ENCODE data around the gene NRF1. TPM values are rescaled to one million over a fixed set of nuclear protein-coding genes. Genes with fewer than 3 reads are reported as not detected.

NRF1 gene
- total RNA-seq, 2 donors from 2014 or later: 22.9 to 26.4 TPM

- Mint-ChIP-seq H3K4me3 (no peak overlapping the region), H3K36me3 (ENCODE audit: low read depth) (no peaks in the 10 kb centered on the region), H3K4me1 (peaks cover 2% of the 10 kb centered on the region), H3K27me3 (ENCODE audit: insufficient read depth) (peaks cover 8% of the 10 kb centered on the region), H3K27ac (no peak overlapping the region), H3K9me3 (no peaks in the 10 kb centered on the region)
- Histone ChIP-seq H3K9ac (ENCODE audit: extremely low read depth, low read length, poor library complexity, severe bottlenecking) (no peak overlapping the region), H3K4me3 (ENCODE audit: low read length) (no peak overlapping the region), H3K27ac (ENCODE audit: low read depth, low read length) (no peak overlapping the region), H3K9me3 (ENCODE audit: control insufficient read depth, low read length) (no peaks in the 10 kb centered on the region), H3K27me3 (ENCODE audit: control insufficient read depth, insufficient read depth, low read length, poor library complexity, severe bottlenecking) (no peaks in the 10 kb centered on the region), H3K4me1 (ENCODE audit: control insufficient read depth, insufficient read depth, low read length) (no peaks in the 10 kb centered on the region), H3K36me3 (ENCODE audit: control insufficient read depth, insufficient read depth, low read length) (no peaks in the 10 kb centered on the region)
- TF ChIP-seq, protein P1, sequence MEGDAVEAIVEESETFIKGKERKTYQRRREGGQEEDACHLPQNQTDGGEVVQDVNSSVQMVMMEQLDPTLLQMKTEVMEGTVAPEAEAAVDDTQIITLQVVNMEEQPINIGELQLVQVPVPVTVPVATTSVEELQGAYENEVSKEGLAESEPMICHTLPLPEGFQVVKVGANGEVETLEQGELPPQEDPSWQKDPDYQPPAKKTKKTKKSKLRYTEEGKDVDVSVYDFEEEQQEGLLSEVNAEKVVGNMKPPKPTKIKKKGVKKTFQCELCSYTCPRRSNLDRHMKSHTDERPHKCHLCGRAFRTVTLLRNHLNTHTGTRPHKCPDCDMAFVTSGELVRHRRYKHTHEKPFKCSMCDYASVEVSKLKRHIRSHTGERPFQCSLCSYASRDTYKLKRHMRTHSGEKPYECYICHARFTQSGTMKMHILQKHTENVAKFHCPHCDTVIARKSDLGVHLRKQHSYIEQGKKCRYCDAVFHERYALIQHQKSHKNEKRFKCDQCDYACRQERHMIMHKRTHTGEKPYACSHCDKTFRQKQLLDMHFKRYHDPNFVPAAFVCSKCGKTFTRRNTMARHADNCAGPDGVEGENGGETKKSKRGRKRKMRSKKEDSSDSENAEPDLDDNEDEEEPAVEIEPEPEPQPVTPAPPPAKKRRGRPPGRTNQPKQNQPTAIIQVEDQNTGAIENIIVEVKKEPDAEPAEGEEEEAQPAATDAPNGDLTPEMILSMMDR (conservative IDR thresholded peaks at IDR 0.05): no peak
- peak; percentile 64 for DNase-seq
- 73 to 100% methylated on average over 1 to 6 of the region's 7 CpGs for WGBS, 2 experiments (ENCODE audit: insufficient coverage in 1 of 2, insufficient read length in 1 of 2)
Observed at GRCh38 chr7:129797214-129797789, 185.8 kb downstream of the NRF1 start.

- Histone ChIP-seq H3K27me3 (ENCODE audit: control insufficient read depth, insufficient read depth, low read length, poor library complexity, severe bottlenecking) (no peaks in the 10 kb centered on the region), H3K4me1 (ENCODE audit: control insufficient read depth, insufficient read depth, low read length) (no peaks in the 10 kb centered on the region), H3K9me3 (ENCODE audit: control insufficient read depth, low read length) (no peaks in the 10 kb centered on the region), H3K4me3 (ENCODE audit: low read length) (no peak overlapping the region), H3K36me3 (ENCODE audit: control insufficient read depth, insufficient read depth, low read length) (no peaks in the 10 kb centered on the region), H3K27ac (ENCODE audit: low read depth, low read length) (no peak overlapping the region), H3K9ac (ENCODE audit: extremely low read depth, low read length, poor library complexity, severe bottlenecking) (no peak overlapping the region)
- DNase-seq: peak; percentile 40
- Mint-ChIP-seq H3K27me3 (ENCODE audit: insufficient read depth) (peaks cover 8% of the 10 kb centered on the region), H3K36me3 (ENCODE audit: low read depth) (no peaks in the 10 kb centered on the region), H3K27ac (no peak overlapping the region), H3K9me3 (no peaks in the 10 kb centered on the region), H3K4me1 (peaks cover 2% of the 10 kb centered on the region), H3K4me3 (no peak overlapping the region)
- WGBS, 2 experiments (ENCODE audit: insufficient coverage in 1 of 2, insufficient read length in 1 of 2): 94 to 98% methylated on average over 10 to 16 of the region's 16 CpGs
- TF ChIP-seq, protein P1 (conservative IDR thresholded peaks at IDR 0.05): no peak
Observed at GRCh38 chr7:129798616-129799349, 187.3 kb downstream of the NRF1 start.

GRCh38 chr7:129799350-129799955 is 187.9 kb downstream of the NRF1 start:
- Histone ChIP-seq H3K4me3 (ENCODE audit: low read length) (no peak overlapping the region), H3K4me1 (ENCODE audit: control insufficient read depth, insufficient read depth, low read length) (no peaks in the 10 kb centered on the region), H3K9ac (ENCODE audit: extremely low read depth, low read length, poor library complexity, severe bottlenecking) (no peak overlapping the region), H3K27me3 (ENCODE audit: control insufficient read depth, insufficient read depth, low read length, poor library complexity, severe bottlenecking) (no peaks in the 10 kb centered on the region), H3K27ac (ENCODE audit: low read depth, low read length) (no peak overlapping the region), H3K36me3 (ENCODE audit: control insufficient read depth, insufficient read depth, low read length) (no peaks in the 10 kb centered on the region), H3K9me3 (ENCODE audit: control insufficient read depth, low read length) (no peaks in the 10 kb centered on the region)
- WGBS, 2 experiments (ENCODE audit: insufficient coverage in 1 of 2, insufficient read length in 1 of 2): 85 to 100% methylated on average over 3 to 13 of the region's 13 CpGs
- Mint-ChIP-seq H3K27me3 (ENCODE audit: insufficient read depth) (peaks cover 6% of the 10 kb centered on the region), H3K9me3 (no peaks in the 10 kb centered on the region), H3K36me3 (ENCODE audit: low read depth) (no peaks in the 10 kb centered on the region), H3K4me1 (no peaks in the 10 kb centered on the region), H3K4me3 (no peak overlapping the region), H3K27ac (no peak overlapping the region)
- TF ChIP-seq, protein P1 (conservative IDR thresholded peaks at IDR 0.05): no peak
- DNase-seq: peak; percentile 52

Measured in endodermal cell (in vitro differentiated cells).